DMS 273 (cell line): ENCODE measurements around the gene CTBS.
"Not testable (repeated sequence)": the region's sequence is repeated elsewhere in the genome, so short reads cannot be mapped to it uniquely, and the experiment has no call there.

Source experiments
- DNase-seq: peaks from one replicate; lab custom pipeline; 2025; ENCODE audit not compliant: unreplicated experiment; lab: John Stamatoyannopoulos, UW

The CTBS gene

DNA sequence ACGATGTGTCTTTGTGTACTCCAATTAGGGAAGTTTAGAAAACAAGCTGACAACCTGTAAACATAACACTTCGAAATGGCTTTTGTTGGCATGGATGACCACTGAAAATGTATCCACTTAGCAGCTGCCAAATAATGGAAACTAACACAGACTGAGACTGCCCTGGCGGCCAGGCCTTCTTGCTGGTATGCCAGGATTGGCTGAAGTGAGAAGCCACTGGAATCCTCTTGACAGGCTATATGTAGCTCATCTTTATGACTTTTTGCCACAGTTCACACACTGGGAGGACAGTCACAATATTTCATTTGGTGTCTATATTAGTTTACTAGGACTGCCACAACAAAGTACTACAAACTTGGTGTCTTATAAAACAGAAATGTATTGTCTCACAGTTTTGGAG lies 12.9 kb upstream of the CTBS start:
- DNase-seq = no peak

DNA sequence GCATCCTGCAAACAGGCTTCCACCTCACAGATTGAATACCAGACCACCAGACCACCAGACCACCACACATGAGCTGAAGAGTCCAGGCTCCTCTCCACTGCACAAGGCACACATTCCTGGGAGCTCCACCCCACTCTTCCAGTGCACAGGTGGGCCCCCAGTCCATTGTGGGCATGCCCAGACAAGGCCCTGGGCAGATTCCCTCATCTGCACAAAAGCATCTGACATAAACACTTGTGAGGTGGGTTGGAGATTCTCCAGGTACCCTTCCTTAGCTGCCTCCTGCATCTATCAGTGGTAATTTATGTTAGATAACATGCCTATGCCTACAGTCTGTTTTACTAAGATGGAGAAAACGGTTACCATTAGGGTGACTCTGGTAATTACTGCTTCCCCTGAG lies 11.6 kb upstream of the CTBS start:
- no peak for DNase-seq

DNA sequence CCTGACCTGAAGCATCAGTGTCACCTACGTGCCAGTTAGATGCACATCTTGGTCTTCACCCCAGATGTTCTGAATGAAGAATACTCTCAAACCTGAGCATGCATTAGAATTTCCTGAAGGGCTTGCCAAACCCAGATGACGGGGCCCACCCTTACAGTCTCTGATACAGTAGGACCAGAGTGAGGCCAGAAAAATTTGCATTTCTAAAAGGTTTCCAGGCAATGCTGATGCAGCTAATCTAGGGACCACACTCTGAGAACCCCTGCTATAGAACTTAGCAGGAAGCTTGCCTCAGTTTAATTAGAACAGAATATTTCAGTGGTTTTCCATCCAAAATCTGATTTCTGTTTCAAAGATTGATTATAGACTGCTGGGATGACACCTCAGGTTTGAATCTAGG lies 9.9 kb upstream of the CTBS start:
- DNase-seq = no peak

DNA sequence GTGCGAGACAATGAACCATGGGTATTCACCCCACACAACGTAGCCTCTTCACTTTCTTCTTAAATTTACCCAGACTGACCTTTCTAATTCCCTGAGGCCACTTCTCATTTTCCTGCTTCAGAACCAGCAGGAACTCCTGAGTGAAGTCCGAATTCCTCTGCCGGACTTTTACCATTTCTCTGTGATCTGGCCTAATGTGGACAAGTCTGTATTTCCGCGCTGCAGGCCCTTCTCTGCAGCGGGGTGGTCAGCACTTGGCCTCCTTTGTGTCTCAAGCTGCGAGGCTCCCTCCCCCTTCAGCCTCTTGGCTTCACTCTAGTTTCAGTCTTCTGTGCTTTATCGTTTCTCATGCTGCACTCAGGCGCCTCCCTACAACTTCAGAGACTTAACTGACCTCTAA lies 9.4 kb upstream of the CTBS start:
- DNase-seq = no peak

DNA sequence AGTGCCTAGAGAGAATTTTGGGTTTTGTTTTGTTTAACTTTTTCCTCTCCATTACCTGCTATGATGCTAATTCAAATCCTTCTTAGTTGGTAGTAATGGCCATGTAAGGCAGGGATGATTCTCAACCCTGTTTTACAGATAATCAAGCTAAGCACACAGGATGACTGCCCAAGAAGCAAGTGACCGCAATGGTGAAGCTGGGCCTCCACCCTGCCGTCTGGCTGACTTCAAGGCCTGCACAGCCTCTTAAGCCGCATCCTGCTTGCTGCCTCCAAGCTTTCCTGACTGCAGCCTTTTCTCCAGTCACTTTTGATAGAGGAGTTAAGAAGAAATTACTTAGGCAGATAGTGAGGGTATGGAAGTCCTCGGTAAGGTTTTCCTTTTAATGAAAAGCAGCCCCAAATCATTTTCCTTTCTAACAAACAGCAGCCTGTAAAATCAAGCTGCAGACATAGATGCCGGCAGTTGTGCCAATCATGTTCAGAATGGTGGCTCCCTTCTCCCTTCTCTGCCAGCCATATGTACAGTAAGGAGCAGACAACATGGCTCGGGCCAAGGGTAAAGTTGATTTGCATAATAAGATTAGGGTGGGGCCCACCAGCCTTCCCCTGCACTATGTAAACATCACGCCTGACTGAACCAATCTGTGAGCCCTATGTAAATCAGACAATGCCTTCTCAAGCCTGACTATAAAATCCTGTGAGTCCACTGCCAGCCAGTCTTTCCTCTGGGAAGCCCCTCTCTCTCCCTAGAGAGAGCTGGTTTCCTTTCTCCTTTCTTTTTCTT lies 8.8 kb upstream of the CTBS start:
- peak; percentile 90 for DNase-seq

DNA sequence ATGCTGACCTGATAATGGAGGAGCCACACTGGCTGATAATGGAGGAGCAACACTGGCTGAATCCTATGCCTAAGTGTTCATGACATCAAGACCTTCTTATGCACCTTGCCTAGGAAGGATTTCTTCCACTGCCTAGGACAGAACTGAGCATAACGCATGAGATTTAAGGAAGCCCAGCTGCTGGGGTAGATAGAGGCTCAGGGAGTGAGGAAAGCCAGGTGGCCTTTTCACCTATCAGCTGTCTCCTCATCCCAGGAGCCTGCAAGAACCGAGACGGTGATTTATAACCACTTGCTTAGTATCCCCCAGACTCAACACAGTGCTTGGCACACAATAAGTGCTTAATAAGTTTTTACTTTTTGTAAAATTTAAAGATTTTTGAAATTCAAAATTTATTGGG lies 7.4 kb upstream of the CTBS start:
- DNase-seq = no peak

DNA sequence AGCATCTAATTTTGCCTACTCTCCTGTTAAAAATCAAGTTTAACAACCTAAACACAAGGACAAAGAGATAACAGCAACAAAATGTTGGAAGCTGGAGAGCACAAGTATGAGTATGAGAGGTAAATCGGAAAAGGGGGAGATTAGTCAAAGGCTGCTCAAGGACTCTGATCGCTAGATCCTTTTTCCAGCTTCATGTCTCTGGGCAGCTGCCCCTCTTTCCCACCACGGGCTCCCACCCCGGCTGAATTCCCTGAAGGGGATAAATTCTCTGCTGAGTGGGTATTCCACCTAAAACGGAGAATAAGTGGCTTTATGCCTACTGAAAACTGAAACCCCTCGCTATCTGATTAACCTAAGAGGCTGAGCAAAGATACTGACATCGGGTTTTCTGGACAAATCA lies 696 bp upstream of the CTBS start:
- no peak for DNase-seq

DNA sequence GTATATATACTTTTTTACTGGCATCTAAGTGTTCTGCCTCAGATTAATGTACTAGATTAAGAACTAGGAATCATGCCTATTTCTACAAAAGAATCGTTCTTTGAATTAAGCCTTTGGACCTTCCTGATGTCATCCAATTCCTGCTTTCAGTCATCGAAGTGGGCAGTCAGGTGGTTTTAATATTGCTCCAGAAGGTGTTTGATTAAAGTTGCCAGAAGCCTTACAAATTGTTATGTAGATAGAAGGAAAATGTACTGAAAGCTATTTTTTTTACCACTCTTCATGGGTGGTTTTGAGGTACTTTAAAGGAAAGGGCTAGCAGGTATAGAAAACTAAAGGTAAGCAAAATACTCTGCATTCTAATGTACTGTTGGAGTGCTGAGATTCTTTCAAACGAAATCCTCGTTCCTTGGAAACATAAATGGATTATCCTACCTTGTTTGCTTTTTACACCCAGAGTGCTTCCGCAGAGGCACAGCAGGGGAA lies 716 bp downstream of the CTBS start:
- peak; percentile 21 for DNase-seq

DNA sequence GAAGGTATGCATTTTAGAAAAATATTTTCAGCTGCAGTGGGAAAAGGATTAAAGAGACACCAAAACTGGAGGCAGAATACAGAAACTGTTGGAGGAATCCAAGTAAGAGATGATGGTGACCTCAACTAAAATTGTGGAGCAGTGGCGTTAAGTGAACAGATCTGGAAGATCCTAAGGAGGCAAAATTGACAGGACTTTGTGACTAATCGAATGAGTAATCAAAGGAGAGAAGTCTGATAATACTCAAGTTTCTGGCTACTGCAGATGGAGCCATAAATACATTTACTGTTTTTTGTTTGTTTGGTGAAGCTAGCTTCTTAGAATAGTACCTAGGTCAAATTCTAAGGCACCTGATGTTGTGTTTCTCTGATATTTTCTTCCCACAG lies 3.1 kb downstream of the CTBS start:
- DNase-seq = no peak

DNA sequence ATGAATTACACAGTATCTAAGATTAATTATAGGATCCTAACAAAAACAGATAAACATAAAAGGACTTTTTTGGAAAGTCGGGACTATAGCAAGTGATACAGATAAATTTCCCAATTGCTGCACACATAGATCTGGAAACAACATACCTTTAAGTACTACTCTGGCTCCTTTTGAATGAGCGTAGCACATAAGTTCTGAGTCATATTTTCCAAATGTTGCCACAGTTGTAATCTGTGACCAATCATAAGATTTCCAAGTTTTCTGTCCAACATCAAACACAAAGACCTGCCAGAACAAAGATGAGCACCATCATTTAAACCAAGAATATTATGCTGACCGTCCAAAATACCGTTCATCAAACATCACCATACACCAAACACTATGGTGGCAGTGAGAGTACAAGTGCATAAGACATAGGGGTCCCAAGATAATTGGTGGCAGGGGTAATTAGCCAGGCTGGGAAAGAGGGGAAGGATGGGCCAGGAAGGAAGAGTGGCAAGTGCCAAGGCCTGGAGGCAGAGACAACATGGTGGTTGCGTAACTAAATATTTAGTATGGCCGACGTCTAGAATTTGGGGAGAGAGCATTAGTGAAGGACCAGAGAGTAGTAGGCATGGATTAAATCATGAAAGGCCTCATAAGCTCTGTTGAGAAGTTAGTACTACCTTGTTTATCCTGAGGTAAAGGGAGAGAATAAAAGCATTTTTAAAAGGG lies 3.6 kb downstream of the CTBS start:
- no peak for DNase-seq

DNA sequence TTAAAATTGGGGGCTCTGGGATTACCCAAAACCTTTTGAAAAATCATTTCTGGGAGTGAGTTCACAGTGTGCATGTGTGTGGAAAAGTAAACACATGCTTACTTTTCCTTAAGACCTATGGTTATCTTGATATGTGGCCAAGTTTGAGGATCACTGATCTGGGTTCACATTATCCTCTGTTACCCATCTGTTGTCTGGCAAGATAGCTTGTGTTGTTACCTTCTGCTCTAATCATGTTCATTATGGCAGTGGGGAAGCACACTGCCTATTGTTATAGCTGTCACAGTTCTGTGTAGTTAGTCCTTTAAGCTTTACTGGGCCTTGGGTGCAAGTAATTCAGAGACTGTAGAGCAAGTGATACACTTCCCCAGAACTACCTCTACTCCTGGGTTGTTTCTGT lies 5.0 kb downstream of the CTBS start:
- DNase-seq = peak; percentile 48

DNA sequence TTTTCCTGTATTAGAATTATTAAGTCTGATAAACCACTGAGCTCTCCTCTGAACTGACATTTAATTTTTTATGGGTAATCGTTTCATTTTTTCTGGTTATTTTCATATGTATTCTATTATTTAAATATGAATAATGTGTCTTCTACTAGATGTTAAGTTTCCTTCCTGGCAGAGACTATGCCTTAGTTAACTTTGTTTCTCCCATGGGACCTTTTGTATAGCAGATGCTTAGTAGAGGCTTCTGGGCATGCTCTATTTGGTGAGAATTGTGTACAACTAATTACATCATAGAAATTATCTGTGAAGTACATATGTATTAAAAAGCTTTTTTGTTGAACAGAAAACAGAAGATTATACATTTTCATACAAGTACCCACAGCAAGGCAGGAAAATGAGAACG lies 23.4 kb downstream of the CTBS start:
- DNase-seq = peak; percentile 76

DNA sequence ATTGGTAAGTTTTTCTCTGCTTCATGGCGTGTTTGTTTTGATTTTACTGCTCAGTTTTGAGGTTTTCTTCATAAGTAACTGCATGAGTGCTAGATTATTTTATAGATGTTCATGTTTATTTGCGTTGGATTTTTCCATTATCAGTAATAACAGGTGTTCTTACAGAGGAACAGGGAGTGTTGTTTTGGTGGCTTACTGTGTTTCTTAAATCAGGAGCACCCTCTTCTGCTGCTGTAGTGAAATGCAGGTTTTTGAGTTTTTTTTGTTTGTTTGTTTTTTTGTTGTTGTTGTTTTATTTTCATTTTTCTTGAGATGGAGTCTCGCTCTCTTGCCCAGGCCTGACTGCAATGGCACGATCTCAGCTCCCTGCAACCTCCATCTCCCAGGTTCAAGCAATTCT lies 32.6 kb downstream of the CTBS start:
- DNase-seq = peak; percentile 2

DNA sequence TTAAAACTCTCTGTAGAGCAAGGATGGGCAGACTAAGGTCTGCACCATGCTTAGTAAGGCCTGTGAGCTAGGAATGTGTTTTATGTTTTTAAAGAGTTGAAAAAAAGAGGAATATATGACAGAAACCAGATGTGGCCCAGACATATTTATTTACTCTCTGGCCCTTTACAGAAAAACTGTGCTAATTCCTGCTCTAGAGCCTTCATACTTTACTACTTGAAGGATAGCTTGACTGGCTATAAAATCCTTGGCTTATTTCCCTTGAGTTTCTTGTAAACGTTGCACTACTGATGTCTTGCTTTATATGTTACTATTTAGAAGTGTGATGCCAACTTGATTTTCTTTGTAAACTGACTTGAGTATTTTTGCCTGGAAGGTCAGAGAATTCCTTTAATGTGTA lies 33.5 kb downstream of the CTBS start:
- no peak for DNase-seq

DNA sequence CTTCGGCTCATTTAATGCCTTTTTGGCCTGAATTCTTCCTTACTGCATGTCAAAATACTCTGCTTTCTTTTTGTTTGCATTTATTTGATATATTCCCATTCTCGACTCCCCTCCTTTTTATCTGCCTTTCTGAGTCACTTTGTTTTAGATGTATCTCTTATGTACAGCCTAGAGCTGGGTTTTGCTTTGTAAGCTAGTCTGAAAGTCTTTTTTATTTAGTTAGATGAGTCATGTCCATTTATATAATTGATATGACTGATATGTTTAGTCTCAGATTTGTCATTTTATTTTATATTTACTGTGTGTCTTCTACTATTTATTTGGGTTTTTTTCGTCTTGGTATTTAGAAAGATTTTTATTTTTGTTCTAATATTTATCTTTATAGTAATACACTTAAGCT lies 34.3 kb downstream of the CTBS start:
- DNase-seq = no peak

DNA sequence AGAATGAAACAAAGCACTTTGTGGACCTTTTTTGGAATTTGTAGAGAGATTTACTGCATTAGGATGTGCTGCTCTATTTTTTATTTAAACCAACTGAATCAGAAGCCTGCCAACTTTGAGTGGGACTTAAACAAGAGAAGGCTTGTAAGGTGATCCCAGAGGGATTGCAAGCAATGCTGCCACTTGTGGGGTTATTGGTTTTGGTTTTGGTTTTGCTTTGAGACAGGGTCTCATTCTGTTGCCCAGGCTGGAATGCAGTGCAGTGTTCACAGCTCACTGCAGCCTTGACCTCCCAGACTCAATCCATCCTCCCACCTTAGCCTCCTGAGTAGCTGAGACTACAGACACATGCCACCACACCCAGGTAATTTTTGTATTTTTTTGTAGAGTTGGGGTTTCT lies 35.6 kb downstream of the CTBS start:
- DNase-seq = no peak

DNA sequence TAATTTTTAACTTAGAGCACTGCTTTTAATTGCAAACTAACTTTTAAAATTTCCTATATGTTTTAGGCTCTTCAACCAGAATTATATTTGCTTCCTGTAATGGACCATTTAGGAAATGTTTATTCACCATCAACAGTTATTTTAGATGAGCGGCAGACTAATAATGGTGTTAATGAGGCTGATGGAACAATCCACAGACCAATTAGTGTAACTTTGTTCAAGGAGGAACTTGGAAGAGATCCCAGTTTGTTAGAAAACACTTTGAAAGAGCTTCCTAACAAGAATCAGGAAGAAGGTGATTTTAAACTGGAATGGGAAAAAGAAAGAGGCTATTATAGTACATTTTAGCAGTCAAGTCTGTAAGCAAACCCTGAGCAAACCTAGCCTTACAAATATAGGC lies 48.5 kb downstream of the CTBS start:
- peak; percentile 15 for DNase-seq

DNA sequence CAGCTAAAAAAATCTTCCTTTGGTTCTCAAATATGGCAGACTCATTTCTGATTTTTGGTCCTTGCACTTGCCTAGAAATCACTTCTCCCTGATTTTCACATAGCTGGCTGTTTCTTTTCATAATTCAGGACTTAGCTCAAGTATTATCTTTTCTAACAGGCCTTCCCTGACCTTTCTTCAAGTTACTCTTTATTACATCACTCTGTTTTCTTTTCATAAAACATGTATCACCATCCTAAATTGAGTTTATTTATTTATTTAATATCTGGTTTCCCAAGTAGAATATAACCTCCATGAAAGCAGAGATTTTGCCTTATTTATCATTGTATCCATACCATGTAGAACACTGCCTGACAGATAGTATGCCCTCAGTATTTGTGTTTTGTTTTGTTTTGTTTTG lies 49.6 kb downstream of the CTBS start:
- no peak for DNase-seq

DNA sequence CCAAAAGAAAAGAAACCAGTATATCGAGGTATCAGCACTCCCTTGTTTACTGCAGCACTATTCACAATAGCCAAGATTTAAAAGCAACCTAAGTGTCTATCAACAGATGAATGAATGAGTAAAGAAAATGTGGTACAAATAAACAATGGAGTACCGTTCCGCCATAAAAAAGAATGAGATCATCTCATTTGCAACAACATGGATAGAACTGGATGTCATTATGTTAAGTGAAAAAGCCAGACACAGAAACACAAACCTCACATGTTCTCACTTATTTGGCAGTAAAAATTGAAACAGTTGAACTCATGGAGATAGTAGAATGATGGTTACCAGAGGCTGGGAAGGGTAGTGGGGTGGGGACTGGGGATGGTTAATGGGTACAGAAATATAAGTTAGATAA lies 63.6 kb downstream of the CTBS start:
- no peak for DNase-seq

DNA sequence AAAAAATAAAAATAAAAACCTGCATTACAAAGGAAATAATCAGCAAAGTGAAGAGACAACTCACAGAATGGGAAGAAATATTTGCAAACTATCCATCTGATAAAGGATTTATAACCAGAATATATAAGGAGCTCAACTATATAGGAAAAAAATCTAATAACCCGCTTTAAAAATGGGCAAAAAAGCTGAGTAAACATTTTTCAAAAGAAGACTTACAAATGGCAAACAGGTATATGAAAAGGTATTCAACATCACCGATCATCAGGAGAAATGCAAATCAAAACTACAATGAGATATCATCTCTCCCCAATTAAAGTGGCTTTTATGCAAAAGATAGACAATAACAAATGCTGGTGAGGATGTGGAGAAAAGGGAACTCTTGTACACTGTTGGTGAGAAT lies 64.1 kb downstream of the CTBS start:
- DNase-seq = no peak

DNA sequence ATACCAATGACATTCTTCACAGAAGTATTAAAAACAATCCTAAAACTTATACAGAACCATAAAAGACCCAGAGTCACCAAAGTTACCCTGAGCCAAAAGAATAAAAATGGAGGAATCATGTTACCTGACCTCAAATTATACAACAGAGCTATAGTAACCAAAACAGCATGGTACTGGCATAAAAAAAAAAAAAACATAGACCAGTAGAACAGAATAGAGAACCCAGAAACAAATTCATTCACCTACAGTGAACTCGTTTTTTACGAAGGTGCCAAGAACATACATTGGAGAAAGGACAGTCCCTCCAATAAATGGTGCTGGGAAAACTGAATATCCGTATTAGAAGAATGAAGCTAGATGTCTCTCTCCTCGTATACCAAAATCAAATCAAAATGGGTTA lies 65.2 kb downstream of the CTBS start:
- no peak for DNase-seq

DNA sequence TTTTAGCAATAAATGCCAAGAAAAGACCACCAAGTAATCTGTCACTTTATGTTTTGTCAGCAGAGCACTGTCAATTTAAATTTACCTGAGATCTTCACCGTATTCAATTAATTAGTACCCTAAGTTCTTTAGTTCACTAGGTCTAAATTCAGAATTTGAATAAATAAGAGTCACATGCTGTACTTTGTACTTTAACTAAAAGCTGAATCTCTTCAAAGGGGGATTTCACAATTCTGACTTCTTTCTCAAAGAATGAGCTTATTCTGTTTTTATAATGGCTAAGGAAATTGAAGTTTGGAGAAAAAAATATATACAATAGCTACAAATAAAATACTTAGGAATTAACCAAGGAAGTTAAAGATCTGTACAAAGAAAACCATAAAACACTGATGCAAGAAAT lies 65.7 kb downstream of the CTBS start:
- no peak for DNase-seq

DNA sequence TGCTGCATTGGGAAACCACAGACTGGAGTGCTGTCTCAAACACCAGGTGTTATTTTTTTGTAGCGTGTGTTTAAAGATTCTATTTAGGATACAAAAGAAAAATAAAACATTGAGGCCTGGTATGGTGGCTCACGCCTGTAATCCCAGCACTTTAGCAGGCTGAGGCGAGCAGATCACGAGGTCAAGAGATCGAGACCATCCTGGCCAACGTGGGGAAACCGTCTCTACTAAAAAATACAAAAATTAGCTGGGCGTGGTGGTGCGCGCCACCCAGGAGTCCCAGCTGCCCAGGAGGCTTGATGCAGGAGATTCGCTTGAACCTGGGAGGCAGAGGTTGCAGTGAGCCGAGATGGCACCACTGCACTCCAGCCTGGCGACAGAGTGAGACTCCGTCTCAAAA lies 66.4 kb downstream of the CTBS start:
- DNase-seq = not testable (repeated sequence)
